NOMO-1 treated with DMSO at 0.1 percent for 48 hours (cell line): Measurements from ENCODE around the gene ZG16B.
A peak's percentile ranks its signal among the peaks of the same experiment; 100 is the strongest.

Experiments used
- DNase-seq: peaks from one replicate; lab custom pipeline; 2025; ENCODE audit not compliant: unreplicated experiment; lab: John Stamatoyannopoulos, UW

ZG16B gene

DNA sequence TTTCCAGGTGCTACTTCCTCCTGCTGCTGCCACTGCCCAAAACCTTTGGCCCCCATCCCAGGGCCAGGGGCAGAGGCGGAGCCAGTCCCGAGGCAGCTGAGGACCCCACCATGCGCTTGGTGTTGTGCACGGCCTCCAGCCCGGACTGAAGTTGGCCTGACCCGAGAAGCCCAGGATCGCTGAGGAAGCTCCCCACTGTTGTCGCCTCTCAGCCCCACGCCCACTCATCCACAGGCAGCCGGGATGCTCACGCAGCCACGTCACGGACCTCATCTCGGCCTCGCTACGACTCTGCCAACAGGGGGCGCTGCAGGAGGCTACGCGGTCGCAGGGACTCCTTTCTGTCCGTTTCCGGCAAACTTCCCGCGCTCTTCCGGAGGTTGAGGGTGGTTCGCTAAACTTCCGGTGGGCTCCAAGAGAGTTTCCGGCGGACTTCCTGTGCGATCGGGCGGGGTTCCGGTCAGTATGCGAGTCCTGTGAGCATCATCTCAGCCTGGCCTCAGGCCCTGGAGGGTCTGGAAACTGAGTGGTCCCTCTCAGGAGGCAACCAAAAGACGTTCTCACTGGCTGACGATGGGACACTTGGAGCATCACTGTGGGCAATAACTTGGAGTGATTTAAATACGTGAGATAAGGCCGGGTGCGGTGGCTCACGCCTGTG, 12.4 kb downstream of the ZG16B start:
- peak; percentile 50 for DNase-seq

DNA sequence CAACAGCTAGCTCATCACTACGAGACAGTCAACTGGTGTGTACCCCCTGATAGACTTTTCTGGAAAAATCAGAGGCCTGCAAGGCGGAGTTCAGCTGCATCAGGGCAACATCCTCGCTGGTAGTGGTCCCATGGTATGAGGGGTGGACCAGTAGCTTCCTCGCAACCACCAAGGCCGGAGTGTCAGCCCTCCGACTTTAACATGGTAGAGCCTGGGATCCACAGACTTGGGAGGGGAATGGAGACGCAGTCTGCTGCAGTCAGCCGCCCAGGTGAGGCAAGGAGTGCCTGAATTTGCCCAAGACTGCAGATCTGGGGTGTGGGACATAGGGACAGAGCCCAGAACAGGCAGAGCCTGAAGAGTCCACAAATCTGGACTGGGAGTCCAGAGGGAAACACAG, 13.4 kb downstream of the ZG16B start:
- DNase-seq, result no peak

DNA sequence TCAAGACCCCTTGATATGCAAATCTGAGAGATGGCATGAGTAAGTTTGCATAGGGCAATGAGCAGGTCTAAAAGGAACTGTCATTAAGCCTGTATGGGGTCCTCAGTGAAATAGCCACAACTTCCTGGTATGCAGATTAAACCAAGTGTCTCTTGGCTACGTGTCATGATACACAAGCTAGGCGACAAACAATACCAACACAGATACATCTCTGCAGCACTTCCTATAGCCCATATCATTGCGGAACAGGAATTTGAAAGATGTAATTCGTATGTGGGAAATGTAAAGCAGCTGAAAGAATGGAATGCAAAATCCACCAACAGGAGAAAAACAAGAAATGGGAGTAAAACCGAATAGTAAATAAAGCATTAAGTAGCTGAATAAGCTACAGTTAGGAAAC, 15.0 kb downstream of the ZG16B start:
- DNase-seq, result no peak

GRCh38 chr16:2846511-2847310, 16.6 kb downstream of the ZG16B start:
- no peak for DNase-seq

DNA sequence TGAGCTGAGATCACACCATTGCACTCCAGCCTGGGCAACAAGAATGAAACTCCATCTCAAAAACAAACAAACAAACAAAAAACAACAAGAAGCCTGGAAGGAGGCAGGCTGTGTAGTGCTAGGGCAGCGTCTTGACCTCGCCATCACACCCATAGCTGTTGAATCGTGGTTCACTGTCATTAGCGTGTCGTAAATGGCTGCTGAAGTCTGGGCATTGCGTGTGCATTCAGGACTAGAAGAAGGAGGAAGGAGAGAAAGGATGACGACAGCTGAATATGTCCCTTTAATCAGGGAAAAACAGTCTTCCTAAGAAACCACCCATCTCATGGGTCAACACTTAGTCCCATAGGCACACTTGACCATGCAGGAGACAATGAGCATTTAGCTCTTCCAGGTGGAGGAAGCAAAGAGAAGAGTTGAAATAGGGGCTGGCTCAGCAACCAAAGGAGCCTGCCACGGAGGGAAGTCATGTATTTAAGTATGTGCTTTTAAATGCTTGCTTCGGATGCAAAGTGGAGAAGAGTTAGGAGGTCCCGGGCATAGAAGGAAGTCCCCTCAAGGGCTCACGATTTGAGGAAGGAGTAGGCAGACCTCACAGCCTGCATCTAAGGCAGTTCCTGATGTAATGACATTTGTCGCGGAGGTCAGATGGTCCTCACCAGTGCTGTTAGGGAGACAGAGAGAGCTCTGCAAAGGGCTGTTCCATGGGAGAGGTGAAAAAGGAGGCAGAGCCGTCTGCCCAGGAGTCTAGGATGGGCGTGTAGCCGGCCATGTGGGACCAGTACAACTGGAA, 19.0 kb downstream of the ZG16B start:
- peak; percentile 16 for DNase-seq

DNA sequence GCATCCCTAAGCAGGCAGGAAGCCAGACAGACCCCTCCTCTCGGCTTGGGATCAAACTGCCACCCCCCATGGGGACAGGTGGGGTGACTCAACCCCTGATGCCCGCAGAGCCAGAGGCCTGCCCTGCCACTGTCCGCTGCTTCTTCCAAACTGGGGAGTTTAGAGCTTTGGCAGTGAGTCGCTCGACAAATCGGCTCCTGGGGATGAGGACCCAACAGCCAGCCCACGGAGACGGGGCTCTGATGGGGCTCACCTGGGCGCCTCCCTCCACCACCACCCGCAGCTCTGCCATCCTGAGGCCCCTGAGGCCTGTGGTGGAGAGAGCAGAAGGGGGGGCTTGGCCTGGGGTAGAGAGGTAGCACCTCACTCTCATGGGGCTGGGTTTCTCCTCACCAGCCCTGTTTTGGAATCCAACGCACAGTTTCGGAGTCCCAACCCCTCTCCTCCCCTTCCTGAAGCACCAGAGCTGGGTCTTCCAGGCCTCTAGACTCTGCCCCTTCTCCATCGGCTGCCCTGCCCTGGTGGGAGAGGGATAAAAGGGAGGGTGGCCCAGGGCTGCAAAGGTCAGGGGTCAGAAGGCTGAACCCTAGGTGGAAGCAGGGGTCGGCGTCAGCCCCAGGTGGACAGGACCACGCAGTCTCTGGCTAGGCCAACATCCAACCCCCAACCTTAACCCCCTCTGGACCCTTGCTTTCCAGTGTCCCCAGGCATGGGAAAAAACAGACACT, 22.1 kb downstream of the ZG16B start:
- DNase-seq, result no peak

DNA sequence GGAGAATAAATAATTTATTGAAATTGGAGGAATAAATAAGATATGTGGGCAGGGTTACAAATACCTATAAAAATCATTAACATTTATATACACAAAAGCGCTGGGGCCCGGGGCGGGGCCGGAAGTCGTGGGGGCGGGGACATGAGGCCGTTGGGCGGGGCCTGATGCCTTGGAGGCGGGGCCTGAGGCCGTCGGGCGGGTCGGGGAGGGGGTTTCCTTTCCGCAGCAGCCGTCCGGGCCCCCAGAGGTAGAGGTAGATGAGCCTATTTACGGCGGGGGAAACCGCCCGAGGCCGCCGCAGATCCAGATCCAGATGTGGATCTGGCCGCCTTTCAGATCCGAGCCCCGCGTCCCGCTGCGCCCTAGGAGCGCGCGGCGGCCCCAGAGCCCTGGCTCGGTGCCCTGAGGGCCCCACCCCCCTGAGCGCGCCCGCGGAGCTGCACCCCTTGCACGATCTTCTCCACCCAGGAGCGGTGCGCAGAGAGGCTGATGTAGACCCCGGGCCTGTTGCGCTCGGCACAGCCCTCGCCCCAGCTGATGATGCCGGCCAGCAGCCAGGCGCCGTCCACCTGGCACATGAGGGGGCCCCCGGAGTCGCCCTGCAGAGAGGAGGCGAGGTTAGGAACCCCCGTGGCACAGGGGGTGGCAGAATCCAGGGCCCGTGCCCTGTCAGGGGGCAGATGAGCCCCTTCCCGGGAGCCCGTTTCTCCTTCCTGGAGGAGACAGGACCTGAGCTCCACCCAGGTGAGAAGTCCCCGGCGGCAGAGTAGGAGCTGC, 22.8 kb downstream of the ZG16B start:
- no peak for DNase-seq

DNA sequence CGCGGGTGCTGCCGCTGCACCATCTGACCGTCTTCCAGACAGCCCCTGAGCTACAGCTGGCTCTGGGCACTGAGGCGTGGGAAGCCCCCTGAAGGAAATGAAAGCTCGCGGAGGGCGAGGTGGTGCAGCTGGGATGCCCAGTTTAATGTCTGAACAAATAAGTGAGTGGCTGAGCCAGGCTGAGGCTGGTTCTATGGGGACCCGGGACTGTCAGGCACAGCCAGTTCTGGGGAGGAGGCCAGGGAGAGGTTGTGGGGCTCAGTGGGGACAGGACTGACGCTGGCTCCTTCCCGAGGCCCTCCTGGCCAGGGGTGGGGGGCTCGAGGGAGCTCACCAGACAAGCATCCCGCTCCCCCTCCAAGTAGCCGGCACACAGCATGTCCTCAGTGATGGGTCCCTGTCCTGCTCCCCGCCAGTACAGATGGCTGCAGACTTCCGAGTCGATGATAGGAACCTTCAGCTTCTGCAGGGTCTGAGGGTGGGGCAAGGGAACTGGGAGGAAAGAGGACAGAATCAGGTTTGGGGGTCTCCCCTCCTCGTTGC, 23.5 kb downstream of the ZG16B start:
- DNase-seq, result no peak

- DNase-seq, result no peak
These were observed 24.7 kb downstream of the ZG16B start for GRCh38 chr16:2854700-2855309.

DNA sequence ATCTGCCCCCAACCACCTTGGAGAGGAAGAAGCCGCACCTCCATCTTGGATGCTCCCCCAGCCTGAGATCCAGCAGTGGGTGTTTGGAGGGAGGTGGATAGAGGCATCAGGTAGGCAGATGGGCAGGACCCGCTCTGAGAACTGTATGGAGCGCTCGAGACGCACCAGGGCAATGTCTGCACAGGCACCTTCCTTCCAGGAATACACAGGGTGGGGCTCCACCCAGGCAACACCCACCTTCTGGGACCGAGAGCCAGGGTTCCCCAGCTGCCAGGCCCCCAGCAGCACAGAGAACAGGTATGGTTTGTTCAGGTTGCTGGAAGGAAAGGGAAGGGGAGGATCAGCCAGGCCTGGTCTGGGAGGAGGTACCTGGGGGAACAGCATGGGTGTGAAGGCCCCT, 25.4 kb downstream of the ZG16B start:
- no peak for DNase-seq

DNA sequence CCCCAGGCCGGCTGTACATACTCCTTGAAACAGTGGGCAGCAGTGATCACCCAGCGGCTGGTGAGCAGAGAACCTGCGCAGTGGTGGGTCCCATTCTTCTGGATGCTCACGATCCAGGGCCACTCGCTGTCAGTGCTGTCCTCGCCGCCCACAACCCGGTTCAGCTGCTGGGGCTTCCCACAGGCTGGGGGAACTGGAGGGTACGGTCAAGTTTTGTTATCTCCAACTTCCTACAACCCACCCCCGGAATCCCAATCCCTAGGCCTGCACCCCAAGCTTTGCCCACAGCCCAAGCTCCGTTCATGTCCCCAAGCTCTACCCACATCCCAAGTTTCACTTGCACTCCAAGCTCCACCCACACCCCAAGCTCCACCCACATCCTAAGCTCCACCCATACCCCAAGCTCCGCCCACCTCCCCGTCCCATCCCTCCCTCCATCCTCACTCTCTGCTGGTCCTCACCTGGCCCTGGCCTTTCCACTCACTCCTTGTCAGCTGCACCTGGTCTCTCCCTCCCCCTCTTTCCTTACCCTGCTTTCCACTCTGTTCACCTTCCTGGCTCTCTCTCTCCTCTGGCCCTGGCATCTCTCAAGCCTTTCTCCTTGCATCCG, 26.1 kb downstream of the ZG16B start:
- no peak for DNase-seq

DNA sequence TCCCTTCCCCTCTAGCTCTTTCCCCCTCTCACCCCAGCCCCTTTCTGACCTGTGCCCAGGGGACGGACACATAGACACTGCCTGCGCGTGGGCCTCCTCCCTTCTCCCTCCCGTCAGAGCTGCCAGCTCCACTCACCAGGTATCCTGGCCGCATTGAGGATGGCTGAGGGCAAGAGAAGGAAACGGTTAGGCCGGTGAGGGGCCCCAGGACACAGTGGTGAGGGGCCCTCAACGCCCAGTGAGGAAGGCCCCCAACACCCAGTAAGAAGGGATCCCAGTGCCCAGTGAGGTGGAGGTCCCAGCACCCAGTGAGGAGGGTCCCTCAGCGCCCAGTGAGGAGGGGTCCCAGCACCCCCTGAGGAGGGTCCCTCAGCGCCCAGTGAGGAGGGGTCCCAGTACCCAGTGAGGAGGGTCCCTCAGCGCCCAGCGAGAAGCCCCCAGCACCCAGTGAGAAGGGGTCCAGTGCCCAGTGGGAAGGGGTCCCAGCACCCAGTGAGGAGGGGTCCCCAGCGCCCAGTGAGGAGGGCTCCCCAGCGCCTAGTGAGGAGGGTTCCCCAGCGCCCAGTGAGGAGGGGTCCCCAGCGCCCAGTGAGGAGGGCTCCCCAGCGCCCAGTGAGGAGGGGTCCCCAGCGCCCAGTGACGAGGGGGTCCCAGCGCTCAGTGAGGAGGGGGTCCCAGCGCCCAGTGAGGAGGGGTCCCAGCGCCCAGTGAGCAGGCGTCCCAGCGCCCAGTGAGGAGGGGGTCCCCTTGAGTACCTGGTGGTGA, 26.8 kb downstream of the ZG16B start:
- DNase-seq, result no peak

GRCh38 chr16:2857451-2858244, 27.5 kb downstream of the ZG16B start, which contains the start of gene PRSS22:
Gene PRSS22, minus strand, starts transcription at chr16:2858170. Its CDS starts 66 bp downstream, at chr16:2858104.
- no peak for DNase-seq

DNA sequence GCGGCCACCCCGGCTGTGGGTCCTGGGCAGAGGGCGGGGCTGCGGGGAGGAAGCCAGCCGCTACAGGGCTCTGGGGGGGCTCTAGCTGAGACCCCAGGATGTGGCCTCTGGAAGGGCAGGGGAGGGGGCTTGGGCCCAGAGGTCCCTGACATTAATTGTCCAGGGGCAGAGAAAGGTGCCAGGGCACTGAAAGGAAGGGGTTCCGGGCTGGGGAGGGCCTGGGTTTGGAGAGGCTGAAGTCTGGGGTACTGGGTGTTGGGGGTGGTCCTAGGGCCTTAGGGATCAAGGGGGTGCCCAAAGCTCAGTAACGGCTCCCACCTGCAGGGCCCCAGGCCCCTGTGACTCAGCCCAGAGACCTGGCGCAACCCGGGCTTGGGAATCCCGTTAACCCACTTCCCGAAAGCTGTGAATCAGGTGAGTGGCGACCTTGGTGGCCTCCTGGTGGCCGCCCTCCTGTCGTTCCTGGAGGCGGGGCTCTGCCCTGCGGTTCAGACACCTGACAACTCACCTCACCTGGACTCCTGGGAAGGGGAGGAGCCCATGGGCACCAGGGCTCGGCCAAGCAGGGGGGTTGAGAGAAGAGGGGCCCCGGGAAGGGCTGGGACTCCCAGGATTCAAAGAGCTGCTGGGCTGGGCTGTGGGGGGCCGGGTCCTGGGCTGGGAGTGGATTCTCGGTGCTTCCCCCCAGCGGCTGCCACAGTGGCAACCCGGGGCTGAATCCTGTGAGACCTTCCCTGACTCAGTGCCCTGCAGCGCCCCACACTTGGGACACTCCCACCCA, 28.3 kb downstream of the ZG16B start:
- no peak for DNase-seq

GRCh38 chr16:2859686-2860265, 29.7 kb downstream of the ZG16B start:
- DNase-seq, result no peak

- no peak for DNase-seq
These were observed 30.9 kb downstream of the ZG16B start for GRCh38 chr16:2860826-2861567.
